ENCODE results near the gene CPNE4.
"Not testable (repeated sequence)": the region's sequence is repeated elsewhere in the genome, so short reads cannot be mapped to it uniquely, and the experiment has no call there.

Gene CPNE4

DNA sequence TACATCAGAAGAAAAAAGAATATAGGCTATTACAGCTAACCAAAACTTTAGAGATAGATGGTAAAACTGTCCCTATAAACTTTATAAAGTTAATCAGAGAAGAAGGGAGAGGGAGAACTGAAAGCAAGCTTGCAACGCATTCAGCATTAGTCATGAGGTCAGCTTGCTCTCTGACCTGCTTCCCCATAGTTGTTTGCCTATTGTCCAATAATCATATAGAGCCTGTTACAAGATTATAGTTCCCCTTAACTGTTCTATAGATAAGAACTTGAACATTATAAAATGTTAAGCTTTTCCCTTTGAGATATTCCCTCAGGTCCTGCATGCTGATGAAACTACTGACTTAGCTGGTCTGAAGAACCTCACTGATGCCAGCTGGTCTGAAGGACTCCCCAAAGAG, 74.5 kb downstream of the CPNE4 start:
- DNase-seq (ENCODE audit: low read depth in 2 of 2) = no peak

DNA sequence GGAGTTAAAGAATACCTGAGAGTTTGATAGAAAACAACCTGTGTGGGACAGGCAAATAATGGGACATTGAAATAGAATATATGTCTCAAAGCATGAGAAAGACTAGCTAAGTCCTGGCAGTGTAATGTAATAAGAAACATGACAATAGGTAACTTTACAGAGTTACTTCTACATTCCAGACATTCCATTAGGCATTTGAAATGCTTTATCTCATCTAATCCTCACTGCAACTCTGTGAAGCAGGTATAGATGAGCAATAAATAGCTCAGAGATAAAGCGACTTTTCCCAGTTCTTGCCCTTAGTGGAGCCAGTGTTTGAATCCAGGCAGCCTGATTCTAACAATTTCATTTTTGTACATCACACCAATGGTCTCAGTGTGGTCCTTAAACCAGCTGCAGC, 76.8 kb downstream of the CPNE4 start:
- no peak for DNase-seq (ENCODE audit: low read depth in 2 of 2)

DNA sequence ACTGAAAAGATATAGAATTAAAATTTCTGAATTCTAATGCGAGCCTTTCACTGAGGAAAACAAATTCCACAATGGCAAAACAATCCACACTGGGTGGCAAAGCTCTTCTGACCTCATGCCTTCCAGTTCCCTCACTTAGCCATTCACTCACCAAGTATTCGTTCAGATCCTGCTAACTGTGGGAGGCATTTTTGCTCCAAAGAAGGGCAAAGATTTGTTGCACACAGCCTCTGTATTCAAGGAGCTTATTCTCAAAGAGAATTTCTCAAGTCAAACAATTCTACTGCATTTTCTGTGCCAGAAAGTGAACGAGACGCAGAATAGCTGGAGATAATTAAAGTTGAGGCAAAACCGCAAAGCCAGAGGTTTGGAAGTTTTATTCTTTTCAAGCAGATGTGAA, 77.3 kb downstream of the CPNE4 start:
- DNase-seq (ENCODE audit: low read depth in 2 of 2) = no peak

DNA sequence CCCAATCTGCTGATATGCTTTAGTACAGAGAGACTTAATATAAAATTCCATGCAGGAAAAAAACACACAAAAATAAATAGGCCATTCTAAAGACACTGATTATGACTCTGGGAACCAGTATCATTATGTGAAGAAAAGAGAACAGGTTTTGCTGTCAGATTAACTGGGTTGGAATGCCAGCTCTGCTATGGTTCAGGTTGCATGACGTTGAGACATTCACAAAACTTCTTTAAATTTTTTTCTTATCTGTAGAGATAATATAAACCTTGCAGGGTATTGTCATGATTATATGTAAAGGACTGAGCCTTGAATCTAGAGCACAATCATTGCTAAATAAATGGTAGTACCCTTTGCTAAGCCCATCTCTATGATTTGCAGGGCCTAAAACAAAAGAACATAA, 86.0 kb downstream of the CPNE4 start:
- DNase-seq (ENCODE audit: low read depth in 2 of 2) = no peak

DNA sequence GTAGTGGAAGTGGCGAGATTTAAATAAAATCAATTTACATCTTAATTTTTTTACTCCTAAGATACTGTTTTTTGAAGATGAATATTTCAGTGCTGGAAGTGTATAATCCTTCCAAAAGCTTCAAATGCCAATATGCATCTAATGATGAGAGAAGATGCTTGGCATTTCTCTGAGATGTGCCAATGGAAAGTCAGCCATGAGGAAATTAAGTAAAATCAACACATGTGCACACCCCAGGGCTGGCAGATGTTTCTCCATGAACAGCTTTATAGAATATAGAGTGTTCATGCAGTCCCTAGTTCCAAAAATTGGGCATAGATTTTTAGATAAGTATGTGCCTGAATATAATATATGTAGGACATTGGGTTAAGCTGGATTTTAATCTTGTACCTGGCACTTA, 90.1 kb downstream of the CPNE4 start:
- DNase-seq (ENCODE audit: low read depth in 2 of 2) = no peak

DNA sequence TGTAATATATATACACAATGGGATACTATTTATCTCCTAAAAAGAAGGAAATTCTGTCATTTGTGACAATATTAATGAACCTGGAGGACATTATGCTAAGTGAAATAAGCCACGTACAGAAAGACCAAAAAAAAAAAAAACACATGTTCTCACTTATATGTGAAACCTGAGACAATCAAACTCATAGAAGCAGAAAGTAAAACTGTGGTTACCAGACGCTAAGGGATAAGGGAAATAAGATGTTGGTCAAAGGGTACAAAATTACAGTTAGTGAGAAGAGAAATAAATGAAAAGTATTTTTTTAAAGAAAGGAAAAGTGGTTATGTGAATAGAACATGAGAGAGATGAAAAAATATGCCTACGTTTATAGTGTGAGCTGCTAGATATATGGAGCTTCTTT, 101.1 kb downstream of the CPNE4 start:
- no peak for DNase-seq (ENCODE audit: low read depth in 2 of 2)

DNA sequence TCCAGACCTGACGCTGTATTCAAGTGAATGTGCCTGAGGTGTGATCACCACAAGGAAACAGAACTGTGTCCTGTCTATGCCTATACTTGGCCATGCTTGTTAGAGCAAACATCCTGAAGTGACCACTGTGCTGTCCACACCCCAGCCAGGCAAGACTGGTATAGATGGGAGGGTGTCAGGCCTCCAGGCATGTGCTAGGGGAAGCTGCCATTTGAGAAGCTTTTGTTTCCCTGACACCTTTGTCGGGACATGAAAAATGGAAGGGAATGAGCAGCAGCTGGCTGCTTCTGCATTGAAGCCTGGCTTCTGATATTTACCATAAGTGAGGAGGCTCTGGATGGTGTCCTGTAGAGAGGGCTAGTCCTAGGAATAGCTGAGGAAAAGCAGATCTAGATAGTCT, 106.2 kb downstream of the CPNE4 start:
- no peak for DNase-seq (ENCODE audit: low read depth in 2 of 2)

DNA sequence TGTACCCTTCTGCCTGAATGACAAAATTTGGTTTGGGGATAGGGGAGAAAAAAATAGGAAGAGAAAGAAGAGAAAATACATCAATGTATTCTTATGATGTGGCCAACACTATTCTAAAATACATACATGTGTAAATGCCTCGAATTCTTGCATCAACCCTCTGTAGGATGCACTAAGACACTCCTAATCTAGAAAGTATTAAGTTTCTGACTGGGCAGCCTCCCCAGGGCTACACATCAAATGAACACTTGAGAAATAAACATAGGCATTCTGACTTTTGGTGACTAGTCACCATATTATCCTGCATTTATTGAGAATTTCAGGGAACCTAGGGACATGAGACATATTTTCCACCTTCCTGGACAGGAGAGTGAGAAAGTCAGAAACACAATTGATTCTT, 109.2 kb downstream of the CPNE4 start:
- no peak for DNase-seq (ENCODE audit: low read depth in 2 of 2)

DNA sequence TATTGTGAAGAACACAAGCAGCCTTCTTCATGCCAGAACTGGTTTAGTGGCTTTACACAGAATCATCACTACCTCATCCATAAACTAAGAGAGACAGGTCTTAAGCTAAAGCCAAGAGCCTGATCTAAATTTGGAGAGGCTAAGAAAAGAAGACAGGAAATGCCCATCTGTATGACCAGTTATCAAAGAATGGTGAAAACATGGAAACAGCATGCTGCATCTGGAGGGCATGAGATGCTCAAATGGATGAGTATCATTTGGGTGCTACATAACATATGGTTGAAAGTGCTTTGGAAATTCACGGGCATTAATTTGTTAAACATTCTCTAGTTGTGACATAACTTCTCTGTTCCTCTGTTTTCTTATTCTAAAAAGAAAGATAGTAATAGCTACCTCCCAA, 112.5 kb downstream of the CPNE4 start:
- no peak for DNase-seq (ENCODE audit: low read depth in 2 of 2)

DNA sequence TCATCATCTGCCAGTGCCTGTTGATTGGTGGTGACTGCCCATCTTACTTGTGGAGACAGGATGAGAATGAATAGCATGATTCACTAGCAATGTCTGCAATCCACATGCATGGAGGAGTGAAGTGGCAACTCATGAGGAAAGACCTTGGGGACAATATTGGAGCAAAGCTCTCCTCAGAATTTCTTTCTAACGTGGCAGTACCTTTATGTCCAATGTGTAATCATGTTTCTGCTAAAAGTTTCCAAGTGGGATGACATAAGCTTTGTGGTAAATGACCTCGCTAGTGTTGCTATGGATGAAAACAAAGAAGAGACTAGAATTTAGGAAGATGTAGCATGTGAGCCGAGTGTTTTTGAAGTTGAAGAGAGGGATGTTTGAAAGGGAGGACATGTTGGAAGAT, 117.8 kb downstream of the CPNE4 start:
- DNase-seq (ENCODE audit: low read depth in 2 of 2) = no peak

DNA sequence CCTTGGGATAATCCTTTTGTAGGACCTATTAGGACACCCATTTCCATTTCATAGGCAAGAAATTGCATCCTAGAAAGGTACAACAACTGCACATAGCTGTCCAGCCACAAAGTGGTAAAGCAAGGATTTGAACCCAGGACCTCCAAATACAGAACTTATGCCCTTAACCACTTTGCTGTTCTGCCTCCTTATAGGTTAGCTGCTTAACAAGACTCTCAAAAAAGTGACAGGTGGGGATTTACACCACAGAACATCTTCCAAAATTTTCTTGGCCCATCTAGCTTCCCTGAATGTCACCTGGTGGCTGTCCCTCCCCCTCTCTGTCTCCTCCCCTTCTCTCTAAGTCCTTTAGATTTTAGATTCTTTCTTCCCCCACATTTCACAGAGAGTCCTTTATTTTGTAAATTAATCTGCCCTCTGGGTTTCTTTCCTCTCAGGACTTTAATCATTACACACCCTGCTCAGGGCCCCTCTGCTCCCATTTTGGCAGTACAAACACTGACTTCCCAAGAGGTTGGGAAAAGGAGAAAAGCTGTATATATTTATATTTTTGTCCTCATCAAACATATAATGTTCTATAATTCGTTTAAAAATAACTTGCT, 120.6 kb downstream of the CPNE4 start:
- DNase-seq (ENCODE audit: low read depth in 2 of 2) = no peak

DNA sequence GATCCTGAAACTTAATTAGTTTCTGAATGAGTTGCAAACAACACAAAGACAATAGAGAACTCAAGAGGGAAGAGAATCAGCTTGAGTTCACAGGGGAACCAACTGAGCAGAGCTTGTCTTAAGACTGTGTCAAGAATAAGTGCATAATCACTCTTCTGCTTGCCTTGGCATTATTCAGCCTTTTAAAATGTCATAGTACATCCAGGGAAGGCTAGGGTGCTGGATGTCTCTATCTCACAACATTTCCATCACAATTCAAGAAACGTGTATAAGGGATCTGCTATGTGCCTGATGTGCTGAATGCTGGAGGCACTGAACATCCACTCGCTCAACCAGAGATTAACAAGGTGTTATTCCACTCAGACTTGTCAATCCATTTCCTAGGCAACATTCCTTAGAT, 122.6 kb downstream of the CPNE4 start:
- DNase-seq (ENCODE audit: low read depth in 2 of 2) = no peak

DNA sequence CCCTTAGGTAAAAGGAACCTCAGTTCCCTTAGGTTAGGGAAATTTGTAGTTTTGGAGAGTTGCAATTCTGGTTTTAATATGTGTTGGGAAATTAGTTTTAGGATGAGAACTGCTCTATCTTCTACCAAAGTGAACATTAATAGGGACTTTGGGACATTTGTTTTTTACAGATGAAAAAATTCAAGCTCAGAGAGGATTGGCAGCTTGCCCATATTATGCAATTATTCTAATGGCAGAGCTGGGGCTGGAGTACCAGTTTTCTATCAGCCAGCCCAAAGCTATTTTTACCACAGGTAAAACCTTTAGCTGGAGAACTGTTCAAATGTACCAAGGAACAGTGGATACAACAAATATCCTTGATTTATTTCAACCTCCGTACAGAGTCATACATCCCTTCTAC, 127.0 kb downstream of the CPNE4 start:
- no peak for DNase-seq (ENCODE audit: low read depth in 2 of 2)

DNA sequence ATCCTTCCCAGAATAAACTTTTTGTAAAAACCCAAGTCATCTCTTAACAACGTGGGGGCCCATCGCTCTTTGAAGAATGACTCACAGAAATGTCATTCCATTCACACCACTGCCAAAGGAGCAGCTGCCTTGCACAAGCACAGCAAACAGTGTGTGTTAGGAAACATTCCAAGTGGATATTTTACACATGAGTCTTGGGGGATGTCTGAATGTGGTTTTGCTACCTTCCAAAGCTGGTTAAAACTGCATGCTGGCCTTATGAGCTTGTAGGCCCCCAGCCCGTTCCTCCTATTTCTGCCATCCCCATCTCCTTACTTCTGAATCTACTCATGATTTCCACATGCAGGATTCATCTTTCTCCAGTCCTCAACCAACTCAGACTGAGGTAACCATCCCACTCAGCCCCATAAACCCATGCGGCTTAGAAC, 130.8 kb downstream of the CPNE4 start:
- DNase-seq (ENCODE audit: low read depth in 2 of 2) = no peak

DNA sequence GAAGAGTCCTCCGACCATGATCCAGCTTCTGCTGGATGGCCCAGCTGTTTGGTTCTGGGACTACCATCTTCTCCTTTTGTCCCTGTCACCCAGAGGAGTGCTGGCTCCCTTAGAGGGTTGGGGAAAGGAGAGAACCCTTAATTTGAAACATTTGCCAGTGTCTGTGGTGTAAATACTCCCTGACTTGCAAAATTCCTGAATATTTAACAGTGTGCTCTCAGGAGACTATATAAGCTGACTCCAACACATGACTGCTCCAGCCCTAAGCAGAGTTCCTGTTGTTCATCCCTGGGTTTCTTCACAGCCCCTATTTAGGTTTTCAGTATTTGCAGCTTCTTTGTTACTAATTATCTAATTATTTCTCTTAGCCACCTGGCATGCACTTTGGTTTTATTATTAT, 133.1 kb downstream of the CPNE4 start:
- DNase-seq (ENCODE audit: low read depth in 2 of 2) = no peak

DNA sequence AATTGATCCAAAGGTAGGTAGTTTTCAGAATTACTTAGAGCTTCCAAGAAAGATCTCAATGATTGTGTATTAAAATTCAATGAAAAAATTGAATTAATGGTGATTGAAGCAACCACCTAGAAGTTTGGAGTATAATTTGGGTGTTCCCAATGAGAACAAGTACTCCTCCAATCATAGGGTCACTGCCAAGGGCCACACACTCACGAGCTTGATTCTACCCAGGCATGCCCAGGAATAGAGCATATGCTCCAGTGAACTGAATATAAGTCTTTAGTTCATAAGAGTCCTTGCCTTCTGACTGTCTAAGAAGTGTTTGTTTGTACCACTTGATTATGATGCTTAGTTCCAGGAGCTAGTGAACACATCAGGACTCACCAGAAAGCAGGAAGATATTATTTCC, 133.9 kb downstream of the CPNE4 start:
- no peak for DNase-seq (ENCODE audit: low read depth in 2 of 2)

DNA sequence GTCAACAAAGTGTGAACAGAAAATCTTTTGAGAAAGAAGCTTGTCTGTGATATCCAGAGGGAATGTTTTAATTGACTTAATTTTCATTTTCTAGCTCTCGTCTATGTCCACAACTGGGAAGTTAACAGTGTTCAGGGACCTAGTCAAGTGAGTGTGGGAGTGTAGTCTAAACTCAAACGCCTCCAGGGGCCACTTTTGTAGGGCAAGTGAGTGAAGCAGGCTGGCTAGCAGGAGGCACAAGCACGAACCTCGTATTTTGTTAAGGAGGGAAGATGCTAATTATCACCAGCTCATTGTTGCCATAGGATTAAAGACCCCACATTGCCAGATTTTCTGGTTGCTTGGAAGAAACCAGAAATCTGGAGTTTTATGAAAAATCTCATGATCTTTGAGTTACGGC, 135.8 kb downstream of the CPNE4 start:
- no peak for DNase-seq (ENCODE audit: low read depth in 2 of 2)

DNA sequence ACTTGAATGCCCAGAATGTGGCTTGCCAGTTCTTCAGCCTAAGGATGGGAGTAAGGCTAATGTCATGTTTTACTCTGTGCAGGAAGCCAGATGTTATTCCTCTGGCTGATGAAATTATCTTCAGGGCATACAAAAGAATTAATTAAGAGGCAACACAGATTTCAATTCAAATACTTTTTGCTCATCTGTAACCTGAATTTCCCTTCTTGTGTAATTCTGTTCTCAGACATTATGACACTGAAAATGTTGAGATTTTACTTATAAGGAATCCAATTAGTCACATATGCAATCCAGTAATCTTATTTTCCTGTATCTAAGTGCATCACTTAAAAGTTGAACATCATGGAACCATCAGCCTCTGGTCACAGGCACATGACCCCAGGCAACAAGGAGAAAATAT, 136.5 kb downstream of the CPNE4 start:
- DNase-seq (ENCODE audit: low read depth in 2 of 2) = no peak

DNA sequence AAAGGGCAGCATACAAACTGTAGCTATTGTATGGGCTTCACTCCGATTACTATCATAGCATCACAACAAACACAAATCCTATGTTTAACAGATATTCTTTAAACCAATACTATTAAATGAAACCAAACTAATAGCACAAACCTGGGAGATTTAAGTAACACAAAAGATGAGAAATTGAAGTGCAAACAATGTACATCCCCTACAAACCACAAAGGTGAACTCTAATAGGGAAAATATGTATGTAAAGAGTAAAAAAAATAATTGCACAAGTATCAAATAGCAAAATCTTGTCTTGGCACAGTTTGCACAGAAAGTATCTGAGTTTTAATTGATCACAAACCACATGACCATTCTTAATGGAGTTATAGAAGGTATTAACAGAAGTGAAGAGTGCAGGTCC, 138.5 kb downstream of the CPNE4 start:
- DNase-seq (ENCODE audit: low read depth in 2 of 2) = no peak

DNA sequence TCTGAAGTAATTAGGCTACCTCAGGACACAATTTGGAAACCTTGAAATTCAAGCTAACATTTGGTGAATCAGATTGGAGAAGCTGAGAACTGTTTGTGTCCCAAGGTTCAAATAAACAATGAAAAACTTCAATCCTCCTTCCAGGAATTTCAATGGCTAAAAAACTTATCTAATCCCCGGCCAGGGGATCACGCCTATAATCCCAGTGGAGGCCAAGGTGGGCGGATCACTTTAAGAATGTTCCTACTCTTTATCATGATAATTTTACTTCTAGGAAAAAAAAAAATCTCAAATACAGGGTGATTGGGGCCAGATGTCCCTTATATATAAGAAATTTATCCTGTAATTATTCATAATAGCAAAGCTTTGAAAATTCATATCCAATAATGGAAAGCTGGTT, 139.0 kb downstream of the CPNE4 start:
- no peak for DNase-seq (ENCODE audit: low read depth in 2 of 2)

DNA sequence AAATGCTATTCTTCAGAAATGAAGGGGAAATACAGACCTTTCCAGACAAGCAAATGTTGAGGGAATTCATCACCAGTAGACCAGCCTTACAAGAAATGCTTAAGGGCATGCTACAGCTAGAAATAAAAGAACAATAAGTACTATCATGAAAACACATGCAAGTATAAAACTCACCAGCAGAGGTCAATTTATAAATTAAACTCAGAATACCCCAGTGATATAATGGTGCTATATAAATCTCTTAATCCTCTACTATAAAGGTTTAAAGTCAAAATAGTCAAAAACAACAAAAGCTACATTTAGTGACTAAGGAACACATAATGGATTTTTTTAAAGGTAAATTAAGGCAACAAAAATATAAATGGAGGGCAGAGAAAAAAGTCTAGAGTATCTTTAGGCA, 142.5 kb downstream of the CPNE4 start:
- no peak for DNase-seq (ENCODE audit: low read depth in 2 of 2)

DNA sequence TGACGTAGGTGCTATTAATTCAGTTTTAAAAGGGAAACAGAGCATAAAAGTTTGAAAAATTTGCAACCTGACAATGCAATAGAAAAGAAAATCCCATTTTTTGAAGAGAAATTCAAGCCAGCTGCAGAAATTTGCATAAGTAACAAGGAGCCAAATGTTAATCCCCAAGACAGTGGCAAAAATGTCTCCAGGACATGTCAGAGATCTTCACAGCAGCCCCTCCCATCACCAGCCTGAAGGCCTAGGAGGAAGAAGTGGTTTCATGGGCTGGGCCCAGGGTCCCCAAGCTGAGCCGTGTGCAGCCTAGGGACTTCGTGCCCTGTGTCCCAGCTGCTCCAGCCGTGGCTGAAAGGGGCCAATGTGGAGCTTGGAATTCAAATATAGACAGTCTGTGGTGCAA, 148.9 kb downstream of the CPNE4 start:
- DNase-seq (ENCODE audit: low read depth in 2 of 2) = not testable (repeated sequence)

DNA sequence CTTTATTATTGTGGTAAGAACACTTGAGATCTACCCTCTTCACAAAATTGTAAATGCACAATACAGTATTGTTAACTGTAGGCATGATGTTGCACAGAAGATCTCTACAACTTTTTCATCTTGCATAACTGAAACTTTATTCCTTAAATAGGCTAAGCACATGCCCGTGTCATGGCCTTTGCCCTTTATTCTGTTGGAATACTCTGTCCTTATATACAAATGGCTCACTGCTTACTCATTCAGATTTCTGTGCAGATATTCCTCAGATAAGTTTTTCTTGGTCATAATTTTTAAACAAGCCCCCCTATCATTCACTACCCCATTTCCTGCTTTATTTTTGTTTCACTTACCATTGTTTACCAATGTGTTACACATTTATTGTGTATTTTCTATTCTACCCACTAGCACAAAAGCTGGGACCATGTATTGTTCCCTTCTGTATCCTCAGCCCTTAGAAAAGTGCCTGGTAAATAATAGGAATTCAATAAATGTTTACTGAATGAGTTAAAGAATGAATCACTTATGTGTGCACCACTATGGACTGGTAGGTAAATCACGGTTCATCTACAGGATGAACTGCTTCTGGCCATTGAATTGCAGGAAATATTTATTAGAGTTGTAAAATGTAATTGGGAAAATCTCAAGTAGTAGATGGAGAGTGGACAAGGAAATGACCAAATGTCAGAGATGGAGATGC, 151.0 kb downstream of the CPNE4 start:
- DNase-seq (ENCODE audit: low read depth in 2 of 2) = no peak

DNA sequence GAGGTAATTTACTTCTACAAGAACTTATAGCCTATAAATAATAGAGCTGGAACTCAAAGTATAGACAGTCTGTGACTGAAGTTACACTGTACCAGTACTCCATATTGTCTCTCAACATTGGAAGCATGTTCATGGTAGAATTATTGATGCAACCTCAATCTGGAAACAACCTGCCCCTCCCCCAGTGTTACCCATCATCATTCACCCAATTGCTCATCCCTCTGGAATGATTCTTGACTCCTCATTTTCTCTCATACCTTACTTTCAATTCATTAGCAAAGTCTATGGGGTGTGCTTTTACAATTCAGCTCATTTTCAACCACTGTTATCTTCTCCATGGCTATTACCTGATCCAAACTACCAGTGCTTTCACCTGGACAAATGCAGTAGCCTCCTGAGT, 151.7 kb downstream of the CPNE4 start:
- no peak for DNase-seq (ENCODE audit: low read depth in 2 of 2)
